Ovary (tissue), 9 donors: ENCODE measurements around the gene IFNG. TPM values are rescaled to one million over a fixed set of nuclear protein-coding genes. Genes with fewer than 3 reads are reported as not detected.

ENCODE experiments used
- DNase-seq, 5 donors: peaks; one replicate each; pipeline ENCODE4 v3.0.0-alpha.2; 2019 to 2020
- H3K27ac ChIP-seq, 2 donors: fragments of 200-600 bp; one replicate each; pipeline versions ENCODE4 v1.5.1 to v1.8.0; 2019 to 2022
- H3K27me3 ChIP-seq: fragments of 200-600 bp; one replicate; pipeline ENCODE4 v1.8.0; 2022
- H3K36me3 ChIP-seq: fragments of 200-600 bp; sonication (generic); one replicate; pipeline ENCODE4 v1.5.1; 2019
- H3K4me1 ChIP-seq: one replicate; pipeline ENCODE4 v1.8.1; 2013; ENCODE audit warnings: mild to moderate bottlenecking, moderate library complexity; ENCODE audit not compliant: insufficient read depth
- H3K4me3 ChIP-seq: fragments of 200-600 bp; sonication (generic); one replicate; pipeline ENCODE4 v1.5.1; 2017
- H3K9me3 ChIP-seq, 2 donors: fragments of 200-600 bp in 1 of 2; sonication (generic) in 1 of 2; one replicate each; pipeline versions ENCODE4 v1.5.1 to v1.8.1; 2013 to 2019; ENCODE audit warnings: mild to moderate bottlenecking in 1 of 2, moderate library complexity in 1 of 2
- CTCF ChIP-seq, 3 donors: fragments of 450-650 bp in 2 of 3; fragments of 200-600 bp in 1 of 3; IDR thresholded peaks; one replicate each; pipeline versions ENCODE4 v1.5.1 to v1.8.0; 2016 to 2022; ENCODE audit warnings: antibody characterized with exemption in 3 of 3, mild to moderate bottlenecking in 1 of 3
- EP300 ChIP-seq: sonication (generic); formaldehyde crosslinking; IDR thresholded peaks from one replicate; pipeline ENCODE4 v1.6.1; 2017; ENCODE audit warnings: antibody characterized with exemption
- POLR2A ChIP-seq: fragments of 450-650 bp; IDR thresholded peaks from one replicate; pipeline ENCODE4 v1.6.1; 2017; ENCODE audit warnings: antibody characterized with exemption, mild to moderate bottlenecking, moderate library complexity
- WGBS, 3 donors: extraction: QIAGEN DNeasy Blood & Tissue Kit in 1 of 3; methylation state at CpG; one replicate each; pipeline versions ENCODE4 v1.1.5 to v1.1.7; 2013 to 2017; 5-methylcytosine and 5-hydroxymethylcytosine counted together
- intact Hi-C, 4 donors: fragments of 100-400 bp; cut with DNase I; formaldehyde crosslinking; loops; one replicate each; pipeline versions ENCODE4 v1.11.0 to v1.15.1; 2022 to 2023
- polyA plus RNA-seq, 2 donors: library from polyadenylated mRNA; stranded (reverse); fragments of 200-250 nt in 1 of 2; fragments of 350-450 nt in 1 of 2; fragmentation: Illumina TruSeq in 1 of 2; extraction: RNeasy Lipid Tissue Mini Kit (QIAGEN cat#74804) in 1 of 2; gene quantifications; one replicate each; pipeline ENCODE4 v1.2.3, GENCODE V29; 2013 to 2014
- total RNA-seq, 7 donors: library from RNA; depleted of rRNA in 2 of 7; stranded (reverse); fragments of >200 nt in 2 of 7; fragmentation: NEBNext Ultra II Directional in 3 of 7; extraction: Animal tissue kit (Norgen Biotek cat#: 25700) in 3 of 7; gene quantifications; one replicate each; pipeline versions ENCODE4 v1.1.0 to v1.2.4, GENCODE V29; 2016 to 2023
- donor health status: DM: no; HTN: no; CAD: no; lungs with moderate emphysema.
- donor health status: DM: no; HTN: no; CAD: no.
- donor health status: Bipolar disorder and iron deficiency.
- donor health status: DM: yes; HTN: yes; CAD: no.
- donor health status: DM: no; HTN: no; CAD: no.
- donor health status: DM: yes; HTN: yes; CAD: no.

Gene IFNG
- total and polyA plus RNA-seq, 9 donors: 0.25 to 0.66 TPM; not detected in 7

GRCh38 chr12:68106660-68107059 is 52.9 kb downstream of the IFNG start:
- H3K4me1 ChIP-seq: no peaks in the 10 kb centered on the region
- intact Hi-C loops: no loop called here
- no peak for DNase-seq

GRCh38 chr12:68106160-68106559 is 53.4 kb downstream of the IFNG start:
- no peak for DNase-seq
- Histone ChIP-seq H3K4me3 (no peak overlapping the region), H3K36me3 (no peaks in the 10 kb centered on the region), H3K27me3 (no peaks in the 10 kb centered on the region), H3K9me3 (no peaks in the 10 kb centered on the region), H3K27ac (no peak overlapping the region), H3K4me1 (no peaks in the 10 kb centered on the region)
- 67 to 69% (median 68%) methylated on average over 5 of the region's 5 CpGs for WGBS, 3 donors
- intact Hi-C loops: no loop called here
- no peak for TF ChIP-seq CTCF (IDR thresholded peaks at IDR 0.05)
- TF ChIP-seq POLR2A: no peak
- no peak for TF ChIP-seq EP300

More at GRCh38 chr12:68106660-68107059, 52.9 kb downstream of the IFNG start:
- no peaks in the 10 kb centered on the region for H3K27me3 ChIP-seq
- WGBS, 3 donors: 76 to 83% (median 83%) methylated on average over 1 of the region's 1 CpG
- no peaks in the 10 kb centered on the region for H3K9me3 ChIP-seq
- H3K4me3 ChIP-seq: no peak overlapping the region
- no peak overlapping the region for H3K27ac ChIP-seq
- H3K36me3 ChIP-seq: no peaks in the 10 kb centered on the region
- TF ChIP-seq POLR2A: no peak
- no peak for TF ChIP-seq EP300
- no peak for TF ChIP-seq CTCF (IDR thresholded peaks at IDR 0.05)

Other genes with a start within 250 kb of the IFNG start
- not detected for gene IFNG-AS1, start 170.3 kb downstream of the IFNG start, total RNA-seq
- not detected for gene IFNG-AS1, start 170.3 kb downstream of the IFNG start, polyA plus RNA-seq
- gene IL26, start 66.1 kb upstream of the IFNG start, total RNA-seq: not detected
- gene IL26, start 66.1 kb upstream of the IFNG start, polyA plus RNA-seq: not detected
- not detected for gene IL22, start 93.9 kb upstream of the IFNG start, total RNA-seq
- not detected for gene IL22, start 93.9 kb upstream of the IFNG start, polyA plus RNA-seq
- gene MDM1, start 172.6 kb upstream of the IFNG start, total RNA-seq: 10 to 100 TPM in 6 of 7 donors, 1 to 10 TPM in 1; 9.1 to 20.4 (median 13.4) TPM
- gene MDM1, start 172.6 kb upstream of the IFNG start, polyA plus RNA-seq: 10 to 100 TPM; 10.1 to 14.6 TPM